NCI-H2029 treated with DMSO at 0.1 percent for 48 hours (cell line): ENCODE results near the gene ZDHHC6.
"Not testable (repeated sequence)": the region's sequence is repeated elsewhere in the genome, so short reads cannot be mapped to it uniquely, and the experiment has no call there.

Experiments
- DNase-seq: peaks from one replicate; lab custom pipeline; 2025; lab: John Stamatoyannopoulos, UW

ZDHHC6 gene

GRCh38 chr10:112442063-112442462, 4.7 kb downstream of the ZDHHC6 start:
- DNase-seq = no peak

- no peak for DNase-seq
Measured at GRCh38 chr10:112441520-112441919, 5.2 kb downstream of the ZDHHC6 start.

- DNase-seq = no peak
Measured at GRCh38 chr10:112438356-112438755, 8.4 kb downstream of the ZDHHC6 start.

- no peak for DNase-seq
Measured at GRCh38 chr10:112434988-112435619, 11.6 kb downstream of the ZDHHC6 start.

GRCh38 chr10:112433136-112433535, 13.6 kb downstream of the ZDHHC6 start:
- no peak for DNase-seq

- no peak for DNase-seq
Measured at GRCh38 chr10:112429654-112430230, 17.0 kb downstream of the ZDHHC6 start.

- no peak for DNase-seq
Measured at GRCh38 chr10:112429147-112429546, 17.6 kb downstream of the ZDHHC6 start.

- DNase-seq = no peak
Measured at GRCh38 chr10:112426111-112426510, 20.6 kb downstream of the ZDHHC6 start.

GRCh38 chr10:112424651-112425050, 22.1 kb downstream of the ZDHHC6 start:
- no peak for DNase-seq

- no peak for DNase-seq
Measured at GRCh38 chr10:112421731-112422130, 25.0 kb downstream of the ZDHHC6 start.

- DNase-seq = no peak
Measured at GRCh38 chr10:112412696-112413095, 34.0 kb downstream of the ZDHHC6 start.

GRCh38 chr10:112409755-112410154, 37.0 kb downstream of the ZDHHC6 start:
- no peak for DNase-seq

GRCh38 chr10:112409299-112409698, 37.4 kb downstream of the ZDHHC6 start:
- no peak for DNase-seq

GRCh38 chr10:112407696-112408095, 39.0 kb downstream of the ZDHHC6 start:
- no peak for DNase-seq

- not testable (repeated sequence) for DNase-seq
Measured at GRCh38 chr10:112406806-112407205, 39.9 kb downstream of the ZDHHC6 start.

GRCh38 chr10:112404617-112405016, 42.1 kb downstream of the ZDHHC6 start:
- no peak for DNase-seq

GRCh38 chr10:112402917-112403316, 43.8 kb downstream of the ZDHHC6 start:
- DNase-seq = no peak

- no peak for DNase-seq
Measured at GRCh38 chr10:112397592-112397991, 49.1 kb downstream of the ZDHHC6 start.

- no peak for DNase-seq
Measured at GRCh38 chr10:112395809-112396530, 50.7 kb downstream of the ZDHHC6 start.

- DNase-seq = no peak
Measured at GRCh38 chr10:112394475-112394875, 52.2 kb downstream of the ZDHHC6 start.

GRCh38 chr10:112393827-112394226, 52.9 kb downstream of the ZDHHC6 start:
- no peak for DNase-seq

GRCh38 chr10:112393341-112393740, 53.4 kb downstream of the ZDHHC6 start:
- DNase-seq = no peak

GRCh38 chr10:112390125-112390703, 56.5 kb downstream of the ZDHHC6 start:
- DNase-seq = no peak
